Measurements from ENCODE around the gene UBXN11. TPM values are rescaled to one million over a fixed set of nuclear protein-coding genes. Genes with fewer than 3 reads are reported as not detected.
"Not testable (repeated sequence)": the region's sequence is repeated elsewhere in the genome, so short reads cannot be mapped to it uniquely, and the experiment has no call there.

The UBXN11 gene
- total RNA-seq, 1 donor from 2014 or later: 9.7 TPM

DNA sequence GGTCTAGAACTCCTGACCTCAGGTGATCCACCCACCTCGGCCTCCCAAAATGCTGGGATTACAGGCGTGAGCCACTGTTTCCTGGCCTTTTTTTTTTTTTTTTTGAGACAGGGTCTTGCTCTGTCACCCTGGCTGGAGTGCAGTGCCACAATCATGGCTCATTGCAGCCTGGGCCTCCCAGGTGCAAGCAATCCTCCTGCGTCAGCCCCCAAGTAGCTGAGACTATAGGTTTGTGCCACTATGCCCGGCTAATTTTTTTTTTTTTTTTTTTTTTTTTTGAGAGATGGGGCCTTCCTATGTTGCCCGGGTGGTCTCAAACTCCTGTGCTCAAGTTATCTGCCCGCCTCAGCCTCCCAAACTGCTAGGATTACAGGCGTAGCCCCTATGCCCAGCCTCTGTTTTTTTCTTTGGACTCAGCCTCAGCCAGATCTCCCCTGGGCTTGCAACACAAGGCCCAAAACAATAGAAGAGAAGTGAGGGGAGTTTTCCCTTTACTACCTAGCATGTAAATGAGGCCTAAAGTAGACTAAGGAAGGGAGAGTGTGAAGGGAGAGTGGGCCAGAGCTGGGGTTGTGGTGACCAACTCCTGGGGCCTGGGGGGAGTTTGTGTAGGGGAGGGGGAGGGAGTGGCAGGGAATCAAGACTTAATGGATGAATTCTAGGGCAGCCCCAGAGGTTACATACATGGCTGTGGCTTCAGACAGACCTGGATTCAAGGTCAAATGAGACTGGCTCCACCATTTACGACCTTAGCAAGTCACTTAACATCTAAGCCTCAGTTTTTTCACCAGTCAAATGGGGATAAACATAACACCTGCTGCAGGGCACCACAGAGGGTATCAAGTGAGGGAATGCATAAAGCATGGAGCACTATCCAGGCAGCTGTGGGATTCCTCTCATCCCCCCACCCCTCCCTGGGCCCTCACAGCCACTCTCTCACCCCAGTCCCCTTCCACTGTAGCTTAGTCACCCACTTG lies 9.7 kb upstream of the UBXN11 start:
- intact Hi-C loops (cut with micrococcal nuclease): no loop called here
- DNase-seq: no peak
- no peak for ATAC-seq

DNA sequence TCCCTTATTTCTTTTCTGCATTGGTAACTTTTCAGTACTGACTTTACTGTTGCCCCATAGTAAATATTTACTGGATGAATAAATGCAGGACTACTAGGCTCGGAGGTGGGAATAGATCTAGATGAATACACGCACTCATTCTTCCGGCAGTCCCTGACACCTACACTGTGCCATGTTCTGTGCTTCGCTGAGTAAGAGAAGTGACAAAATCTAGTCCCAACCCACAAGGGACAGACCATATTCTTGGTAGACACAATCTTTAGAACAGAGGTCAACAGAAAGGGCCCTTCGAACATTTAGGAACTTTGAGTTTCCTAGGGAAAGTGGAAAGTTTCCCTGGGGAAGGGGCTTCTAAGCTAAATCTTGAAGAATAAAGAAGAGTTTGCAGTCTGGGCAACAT lies 8.1 kb upstream of the UBXN11 start:
- ATAC-seq (no peak), DNase-seq (no peak)
- intact Hi-C loops (cut with micrococcal nuclease): no loop called here

DNA sequence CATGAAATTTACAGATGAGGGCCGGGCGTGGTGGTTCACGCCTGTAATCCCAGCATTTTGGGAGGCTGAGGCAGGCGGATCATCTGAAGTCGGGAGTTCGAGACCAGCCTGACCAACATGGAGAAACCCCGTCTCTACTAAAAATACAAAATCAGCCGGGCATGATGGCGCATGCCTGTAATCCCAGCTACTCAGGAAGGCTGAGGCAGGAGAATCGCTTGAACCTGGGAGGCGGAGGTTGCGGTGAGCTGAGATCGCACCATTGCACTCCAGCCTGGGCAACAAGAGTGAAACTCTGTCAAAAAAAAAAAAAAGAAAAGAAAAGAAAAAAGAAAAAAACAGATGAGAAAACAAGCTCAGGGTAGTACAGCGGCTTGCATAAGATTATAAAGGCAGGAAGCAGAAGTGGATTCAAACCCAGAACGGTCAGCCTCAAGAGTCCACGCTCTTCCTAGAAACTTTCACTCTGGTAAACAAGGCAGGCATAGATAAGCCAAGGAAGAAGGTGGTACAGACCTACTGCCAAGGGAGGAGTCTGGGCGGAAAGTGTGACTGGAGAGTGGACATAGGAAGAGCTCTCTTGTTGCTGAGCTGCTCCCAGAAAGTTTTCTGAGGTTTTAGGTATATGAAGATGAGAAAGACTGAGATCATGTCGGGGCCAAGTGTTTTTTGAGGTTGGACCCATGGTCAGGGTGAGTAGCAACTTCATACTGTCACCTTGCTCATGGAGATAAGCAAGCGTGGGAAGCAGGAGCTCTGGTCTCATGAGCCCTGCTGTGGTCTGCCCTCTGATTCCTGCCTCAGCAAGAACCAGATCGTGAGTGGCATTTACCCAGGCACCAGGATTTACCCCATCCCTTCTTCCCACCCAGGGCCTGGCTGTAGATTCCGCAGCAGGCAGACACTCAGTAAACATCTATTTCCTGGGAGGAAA lies 1.8 kb upstream of the UBXN11 start:
- intact Hi-C loops (cut with micrococcal nuclease); ATAC-seq; DNase-seq: not testable (repeated sequence)

DNA sequence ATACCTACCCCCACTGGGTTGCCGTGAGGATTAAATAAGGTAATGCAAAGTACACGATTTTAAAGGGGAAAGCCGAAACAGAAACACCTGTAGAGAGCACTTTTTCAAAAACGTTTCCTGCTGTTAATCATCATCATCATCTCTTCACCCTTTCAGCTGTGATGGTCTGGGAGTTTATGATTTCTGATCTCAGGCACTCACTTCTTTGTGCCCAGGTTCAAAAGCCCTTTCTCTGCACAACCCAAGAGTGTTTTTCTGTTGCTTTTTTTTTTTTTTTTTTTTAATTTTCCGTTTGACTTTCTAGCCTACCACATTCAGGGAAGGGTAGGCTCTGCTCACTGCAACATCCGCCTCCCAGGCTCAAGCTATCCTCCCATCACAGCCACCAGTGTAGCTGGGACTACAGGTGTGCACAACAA lies 936 bp upstream of the UBXN11 start:
- DNase-seq: no peak
- intact Hi-C loops (cut with micrococcal nuclease): no loop called here
- ATAC-seq: no peak

DNA sequence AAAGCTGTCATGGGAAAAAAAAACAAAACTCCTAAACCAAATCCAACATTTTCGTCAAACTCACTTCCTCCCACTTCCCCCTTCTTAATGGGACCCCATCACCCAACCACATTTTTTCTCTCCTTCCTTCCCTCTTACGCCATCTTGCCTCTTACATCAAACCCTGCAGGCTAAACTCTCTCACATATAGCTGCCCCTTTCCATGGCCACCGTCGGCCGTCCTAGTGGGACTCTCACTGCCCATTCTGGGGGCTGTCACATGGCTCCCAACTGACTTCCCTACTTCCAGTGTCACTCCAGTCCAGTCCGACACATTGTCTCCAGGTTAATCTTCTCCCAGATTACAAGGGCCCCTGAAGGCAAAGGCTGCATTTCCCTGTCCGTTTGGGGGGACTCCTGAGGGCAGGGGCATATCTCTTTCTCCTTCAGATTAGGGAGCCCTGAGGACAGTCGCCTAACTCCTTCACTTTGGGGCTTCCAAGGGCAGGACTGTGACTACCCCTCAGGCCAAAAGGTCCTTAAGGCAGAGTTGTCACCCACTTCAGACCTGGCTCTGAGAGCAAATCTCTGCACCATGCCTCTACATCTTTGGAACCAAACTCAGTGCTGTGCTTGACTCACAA lies 658 bp downstream of the UBXN11 start:
- intact Hi-C loops (cut with micrococcal nuclease): no loop called here
- ATAC-seq (no peak), DNase-seq (no peak)

DNA sequence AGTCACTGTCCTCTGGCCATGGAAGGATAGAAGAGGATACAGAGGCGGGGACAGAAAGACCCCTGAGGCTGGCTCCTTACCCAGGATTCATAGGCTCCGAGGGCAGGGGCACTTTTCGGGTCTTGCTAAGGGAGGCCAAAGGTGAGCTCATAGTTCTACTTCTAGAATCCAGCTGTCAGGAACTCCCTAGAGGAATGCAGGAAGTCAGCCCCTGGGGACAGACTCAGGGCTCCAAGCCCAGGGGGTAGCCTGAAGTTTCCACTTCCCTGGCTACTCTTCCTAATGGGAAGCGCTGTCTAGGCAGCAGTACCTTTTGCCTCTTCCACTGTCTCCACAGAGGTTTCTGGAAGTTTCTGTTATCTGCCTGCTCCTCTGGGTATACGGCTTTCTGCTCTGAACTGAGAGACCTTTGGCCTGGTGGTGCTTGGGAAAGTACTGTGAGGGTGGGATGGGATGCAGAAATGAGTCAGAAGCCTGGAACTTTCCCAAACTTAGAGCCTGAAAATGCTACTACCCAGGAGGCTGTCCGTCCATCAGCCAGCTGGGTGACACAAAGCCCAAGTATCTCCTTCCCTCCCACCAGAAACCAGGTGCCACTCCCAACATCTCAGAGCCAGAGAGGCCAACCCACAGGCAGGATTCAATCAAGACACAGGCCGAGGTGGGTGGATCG lies 3.6 kb downstream of the UBXN11 start:
- intact Hi-C loops (cut with micrococcal nuclease): no loop called here
- peak; percentile 61 for ATAC-seq
- peak; percentile 53 for DNase-seq

DNA sequence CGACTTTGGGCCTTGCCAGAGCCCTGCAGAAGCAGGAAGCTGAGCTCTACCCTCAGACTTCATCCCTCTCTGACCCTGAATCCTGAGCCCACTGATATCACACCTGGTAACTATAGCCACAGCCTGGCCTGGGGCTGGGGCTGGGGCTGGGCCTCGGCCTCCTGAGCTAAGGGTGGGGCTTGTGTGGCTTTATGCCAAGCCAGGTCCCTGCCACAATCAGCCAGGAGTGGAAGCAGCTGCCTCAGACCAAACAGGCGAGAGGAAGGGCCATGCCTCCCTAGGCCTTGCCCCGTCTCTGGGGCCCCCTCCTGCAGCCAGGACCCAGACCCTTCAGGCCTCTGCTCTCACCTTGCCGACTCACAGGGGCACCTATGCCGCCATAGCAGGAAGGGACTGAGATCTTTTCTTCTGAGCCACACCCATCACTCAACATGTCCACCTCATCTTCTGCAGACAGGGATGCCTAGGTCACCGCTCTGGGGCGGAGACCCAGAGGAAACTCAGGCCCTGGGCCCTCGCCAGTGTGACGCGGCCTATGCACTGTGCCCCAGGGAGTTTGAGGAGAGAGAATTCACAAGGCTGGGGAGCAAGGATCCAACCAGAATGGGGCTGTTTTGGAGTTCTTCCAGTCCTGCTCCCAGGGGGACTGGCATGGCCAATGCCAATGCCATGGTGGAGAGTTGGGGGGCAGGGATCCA lies 5.7 kb downstream of the UBXN11 start:
- no peak for DNase-seq
- ATAC-seq: no peak
- intact Hi-C loops (cut with micrococcal nuclease): no loop called here

DNA sequence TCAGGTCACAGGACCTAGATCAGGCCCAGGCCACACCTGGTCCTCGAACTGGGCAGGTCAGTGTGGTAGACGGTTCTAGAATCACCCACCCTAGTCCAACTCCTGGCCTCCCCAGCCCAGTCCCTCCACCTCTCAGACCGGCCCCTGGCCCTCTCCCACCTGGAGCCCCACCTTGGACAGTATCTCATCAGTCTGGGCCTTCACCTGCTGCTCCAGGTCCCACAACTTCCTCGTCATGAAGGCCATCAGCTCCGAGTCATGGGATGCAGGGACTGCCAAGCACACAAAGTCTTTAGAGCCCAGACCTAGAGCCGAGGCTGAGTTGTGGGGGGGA lies 8.7 kb downstream of the UBXN11 start:
- DNase-seq: no peak
- ATAC-seq: no peak
- intact Hi-C loops (cut with micrococcal nuclease): no loop called here

DNA sequence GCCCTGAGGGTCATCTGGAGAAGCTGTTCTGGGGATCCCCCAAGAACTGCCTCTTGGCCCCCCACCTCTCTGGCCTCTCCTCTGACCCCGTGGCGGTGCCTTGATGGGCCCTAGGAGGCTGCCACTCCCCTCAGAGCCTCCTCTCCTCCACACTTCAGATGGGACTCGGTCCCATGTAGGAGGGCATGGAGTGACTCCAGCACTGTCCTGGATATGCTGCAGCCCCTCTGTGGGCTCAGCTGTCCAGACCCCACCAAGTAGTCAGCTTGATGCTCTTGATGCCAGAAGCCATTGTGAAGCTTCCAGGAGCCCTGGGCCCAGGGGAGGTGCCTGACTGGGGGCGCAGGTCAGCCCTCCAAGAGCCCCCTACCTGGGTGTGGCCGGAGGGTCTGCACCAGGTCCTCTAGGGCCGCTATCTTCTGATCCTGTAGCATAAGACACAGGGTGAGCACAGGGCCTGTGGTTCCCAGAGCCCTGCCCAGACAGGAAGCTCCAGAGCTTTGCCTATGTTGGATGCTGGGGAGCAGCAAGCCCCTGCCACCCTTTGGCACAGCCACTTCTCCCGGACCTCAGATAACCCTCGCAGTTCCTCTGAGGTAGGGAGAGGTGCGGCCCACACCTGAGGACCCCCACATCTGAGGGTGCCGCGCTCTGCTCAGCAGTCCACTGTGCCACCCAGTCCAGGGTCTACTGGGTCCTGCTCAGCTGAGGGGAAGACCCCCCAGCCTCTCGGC lies 9.2 kb downstream of the UBXN11 start:
- intact Hi-C loops (cut with micrococcal nuclease): no loop called here
- ATAC-seq (no peak), DNase-seq (no peak)

DNA sequence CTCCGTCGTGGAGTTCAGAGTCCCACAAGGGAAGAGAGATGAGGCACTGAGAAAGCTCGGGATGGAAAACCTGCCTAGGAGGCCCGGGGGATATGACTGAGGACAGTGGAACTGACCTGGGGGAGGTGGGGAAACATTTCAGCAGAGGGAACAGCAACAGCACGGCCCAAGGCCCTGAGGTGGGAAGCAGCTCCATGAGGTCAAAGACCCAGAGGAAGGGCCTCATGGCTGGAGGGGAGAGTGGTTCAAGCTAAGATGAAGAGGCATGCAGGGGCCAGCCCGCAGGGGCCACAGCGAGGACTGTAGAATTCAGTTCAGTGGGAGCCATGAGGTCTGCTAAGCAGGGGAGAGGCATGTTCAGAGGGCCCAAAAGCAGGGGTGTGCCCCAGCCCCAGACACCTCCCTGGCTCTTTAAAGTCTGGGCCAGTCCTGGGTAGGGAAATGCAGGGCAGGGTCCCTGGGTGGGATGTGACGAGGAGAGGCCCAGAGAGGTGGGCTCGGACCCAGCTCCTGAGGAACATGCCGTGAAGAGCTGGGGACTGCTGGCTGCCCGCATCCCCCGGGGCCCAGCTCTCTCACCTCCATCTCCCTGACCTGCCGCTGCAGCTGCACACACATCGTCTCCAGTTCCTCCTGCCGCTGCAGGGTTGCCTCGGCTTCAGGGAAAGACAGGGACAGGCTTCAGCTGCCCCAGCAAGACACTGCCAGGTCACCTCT lies 9.9 kb downstream of the UBXN11 start:
- no peak for DNase-seq
- intact Hi-C loops (cut with micrococcal nuclease): no loop called here
- ATAC-seq: no peak

DNA sequence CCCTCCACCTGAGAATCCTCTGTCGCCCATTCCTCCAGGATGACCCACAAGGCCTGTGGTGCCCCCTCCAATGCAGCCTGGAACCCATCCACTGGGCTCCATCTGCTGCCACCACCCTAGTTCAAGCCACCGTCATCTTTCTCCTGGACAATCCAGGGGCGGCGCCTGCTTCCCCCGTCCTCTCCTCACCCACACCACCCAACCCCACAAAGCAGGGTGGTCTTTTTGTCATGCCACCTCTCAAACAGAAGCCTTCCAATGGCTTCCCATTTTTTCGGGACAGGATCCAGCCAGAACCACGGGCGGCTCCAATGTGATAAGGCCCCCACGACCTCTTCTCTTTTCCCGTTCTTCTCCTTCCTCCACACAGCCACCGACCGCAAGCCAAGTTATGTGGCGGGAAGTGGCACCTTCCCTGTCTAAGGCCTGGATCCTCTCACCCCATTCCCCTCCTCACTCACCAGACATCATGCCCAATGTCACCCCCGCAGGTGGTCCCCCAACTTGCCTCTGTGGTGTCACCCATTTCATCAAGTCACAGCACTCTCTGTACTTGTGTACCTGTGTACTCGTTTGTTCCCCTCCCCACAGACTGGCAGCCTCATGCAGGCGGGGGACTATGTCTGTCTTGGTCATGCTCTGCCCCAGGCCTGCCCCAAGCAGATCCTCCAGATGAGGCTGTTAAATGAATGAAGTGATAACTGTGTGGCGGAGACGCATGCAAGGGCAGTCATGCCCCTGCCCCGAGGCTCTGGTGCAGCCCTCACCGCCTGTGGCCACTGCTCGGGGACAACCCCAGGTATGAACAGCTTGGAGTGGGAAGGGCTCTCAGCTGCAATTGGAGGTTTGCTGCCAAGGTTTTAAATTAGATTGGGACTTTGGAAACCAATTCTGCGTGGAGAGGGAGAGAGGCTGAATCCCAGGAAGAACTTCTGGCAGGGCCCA lies 11.0 kb downstream of the UBXN11 start:
- DNase-seq (no peak), ATAC-seq (no peak)
- intact Hi-C loops (cut with micrococcal nuclease): no loop called here

DNA sequence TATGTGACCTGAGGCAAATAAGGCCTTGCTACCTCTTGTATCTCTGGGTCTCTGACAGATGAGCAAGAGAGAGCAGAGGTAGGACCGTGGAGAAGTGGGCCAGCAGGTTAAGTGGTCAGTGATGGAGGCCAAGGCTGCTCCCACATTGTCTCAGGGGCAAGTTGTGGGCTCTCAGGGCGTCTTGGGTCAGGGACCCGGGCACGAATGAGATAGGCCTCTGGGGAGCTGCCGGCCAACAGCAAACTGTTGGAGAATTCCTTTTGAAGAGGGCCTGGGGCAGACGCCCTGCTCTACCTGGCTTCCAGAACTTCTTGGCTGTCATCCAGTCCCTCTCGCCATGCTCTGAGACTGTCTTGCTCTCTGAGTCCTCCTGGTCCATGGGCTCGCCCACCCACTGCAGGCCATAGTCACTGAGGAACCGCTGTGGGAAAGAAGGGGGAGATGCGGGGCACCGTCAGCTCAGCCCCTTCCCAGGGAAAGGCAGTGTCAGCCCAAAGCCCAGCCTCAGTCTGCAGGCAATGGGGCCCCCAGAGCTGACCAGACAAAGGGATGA lies 12.4 kb downstream of the UBXN11 start:
- ATAC-seq (no peak), DNase-seq (no peak)
- intact Hi-C loops (cut with micrococcal nuclease): no loop called here

DNA sequence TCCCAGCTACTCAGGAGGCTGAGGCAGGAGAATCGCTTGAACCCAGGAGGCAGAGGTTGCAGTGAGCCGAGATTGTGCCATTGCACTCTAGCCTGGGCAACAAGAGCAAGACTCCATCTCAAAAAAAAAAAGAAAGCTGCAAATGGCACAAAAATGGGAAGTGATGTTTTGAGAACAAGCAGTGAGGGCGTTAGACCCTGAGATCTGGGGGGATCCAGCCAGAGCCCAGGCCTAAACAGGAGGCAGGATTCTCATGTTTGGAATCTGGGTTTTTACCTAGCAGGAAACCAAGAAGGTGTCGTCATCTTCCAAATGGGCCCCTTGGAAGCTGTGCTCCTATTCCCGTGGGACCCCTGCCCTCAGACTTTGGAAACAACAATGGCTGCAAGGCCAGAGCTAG lies 13.7 kb downstream of the UBXN11 start:
- ATAC-seq; intact Hi-C loops (cut with micrococcal nuclease); DNase-seq: not testable (repeated sequence)

DNA sequence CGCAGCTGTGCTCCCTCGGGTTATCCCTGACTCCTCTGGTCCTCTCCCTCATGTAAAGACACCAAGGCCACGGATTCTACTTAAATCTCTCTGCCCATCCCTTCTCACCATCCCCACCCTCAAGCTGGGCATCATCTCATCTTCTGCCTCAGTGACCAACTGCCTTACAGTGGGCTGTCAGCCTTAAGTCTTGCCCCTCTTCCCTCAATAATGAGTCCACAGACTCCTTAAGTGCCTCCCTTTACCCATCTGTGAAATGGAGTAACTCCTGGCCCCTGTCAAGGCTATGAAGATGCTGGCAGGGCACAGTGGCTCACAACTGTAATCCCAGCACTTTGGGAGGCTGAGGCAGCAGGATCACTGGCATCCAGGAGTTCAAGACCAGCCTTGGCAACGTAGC lies 14.5 kb downstream of the UBXN11 start:
- intact Hi-C loops (cut with micrococcal nuclease): no loop called here
- ATAC-seq: no peak
- DNase-seq: no peak

DNA sequence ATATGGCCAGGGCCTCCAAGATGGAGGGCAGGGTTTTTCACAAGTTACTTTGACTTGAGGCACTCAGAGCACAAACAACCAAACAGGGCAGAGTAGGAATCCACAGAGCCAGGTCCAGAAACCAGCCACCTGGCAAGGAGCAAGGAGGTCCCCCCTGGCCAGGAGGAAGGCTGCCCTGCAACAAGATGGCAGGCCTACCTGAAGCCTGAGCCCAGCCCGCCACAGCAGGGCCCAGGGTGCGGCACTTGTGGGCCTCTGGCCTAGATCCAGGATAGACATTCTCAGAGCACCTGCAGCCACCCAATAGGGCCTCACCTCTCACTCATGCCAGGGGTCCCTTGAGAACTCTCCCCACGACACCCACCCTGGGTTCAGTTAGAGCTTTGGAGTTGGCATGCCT lies 15.0 kb downstream of the UBXN11 start:
- intact Hi-C loops (cut with micrococcal nuclease): no loop called here
- DNase-seq (no peak), ATAC-seq (no peak)

DNA sequence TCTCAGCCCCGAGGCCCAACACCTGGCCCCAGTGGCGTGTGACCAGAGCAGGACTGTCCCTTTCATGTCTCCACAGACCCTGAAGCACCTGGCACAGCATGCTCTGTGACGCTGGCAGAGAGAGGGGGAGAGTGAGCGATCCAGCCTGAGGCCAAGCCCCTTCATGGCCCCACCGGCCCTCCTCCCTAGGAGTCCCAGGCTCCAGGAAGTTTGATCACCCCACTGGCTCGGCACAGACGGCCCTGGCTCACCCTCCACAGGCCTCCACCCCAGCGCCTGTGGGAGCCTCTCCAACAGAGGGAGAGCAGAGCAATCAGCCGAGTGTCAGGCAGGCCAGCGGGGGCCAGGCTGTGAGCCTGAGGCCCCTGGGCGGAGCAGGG lies 15.6 kb downstream of the UBXN11 start:
- intact Hi-C loops (cut with micrococcal nuclease): no loop called here

More for the DNA sequence above, 15.6 kb downstream of the UBXN11 start:
- peak; percentile 59 for DNase-seq
- ATAC-seq: peak; percentile 11
